Lower leg skin (tissue), 3 donors: ENCODE results near the gene CCDC158.

Experiments used
- POLR2A ChIP-seq, 2 donors: fragments of 450-650 bp; IDR thresholded peaks; one replicate each; pipeline ENCODE4 v1.6.1; 2016 to 2017; ENCODE audit warnings: antibody characterized with exemption in 2 of 2, mild to moderate bottlenecking in 1 of 2, moderate library complexity in 1 of 2
- TF ChIP-seq, protein P1 (sequence below), 3 donors: fragments of 450-650 bp; IDR thresholded peaks; one replicate each; pipeline ENCODE4 v1.5.1; 2016; ENCODE audit warnings: antibody characterized with exemption in 3 of 3, mild to moderate bottlenecking in 3 of 3, moderate library complexity in 2 of 3

- TF ChIP-seq, protein P1, sequence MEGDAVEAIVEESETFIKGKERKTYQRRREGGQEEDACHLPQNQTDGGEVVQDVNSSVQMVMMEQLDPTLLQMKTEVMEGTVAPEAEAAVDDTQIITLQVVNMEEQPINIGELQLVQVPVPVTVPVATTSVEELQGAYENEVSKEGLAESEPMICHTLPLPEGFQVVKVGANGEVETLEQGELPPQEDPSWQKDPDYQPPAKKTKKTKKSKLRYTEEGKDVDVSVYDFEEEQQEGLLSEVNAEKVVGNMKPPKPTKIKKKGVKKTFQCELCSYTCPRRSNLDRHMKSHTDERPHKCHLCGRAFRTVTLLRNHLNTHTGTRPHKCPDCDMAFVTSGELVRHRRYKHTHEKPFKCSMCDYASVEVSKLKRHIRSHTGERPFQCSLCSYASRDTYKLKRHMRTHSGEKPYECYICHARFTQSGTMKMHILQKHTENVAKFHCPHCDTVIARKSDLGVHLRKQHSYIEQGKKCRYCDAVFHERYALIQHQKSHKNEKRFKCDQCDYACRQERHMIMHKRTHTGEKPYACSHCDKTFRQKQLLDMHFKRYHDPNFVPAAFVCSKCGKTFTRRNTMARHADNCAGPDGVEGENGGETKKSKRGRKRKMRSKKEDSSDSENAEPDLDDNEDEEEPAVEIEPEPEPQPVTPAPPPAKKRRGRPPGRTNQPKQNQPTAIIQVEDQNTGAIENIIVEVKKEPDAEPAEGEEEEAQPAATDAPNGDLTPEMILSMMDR (IDR thresholded peaks at IDR 0.05), result no peak
- no peak for TF ChIP-seq POLR2A (IDR thresholded peaks at IDR 0.05)
Observed at GRCh38 chr4:76374798-76375197, 46.1 kb downstream of the CCDC158 start.
